RPMI7951 (cell line): ENCODE data around the gene THSD7B. TPM values are rescaled to one million over a fixed set of nuclear protein-coding genes. Genes with fewer than 3 reads are reported as not detected.

ENCODE experiments used
- DNase-seq: peaks from one replicate; pipeline ENCODE4 v3.0.0-alpha.2; 2012; ENCODE audit warnings: low read depth
- total RNA-seq: library from RNA; depleted of rRNA; stranded (reverse); fragments of >200 nt; shearing (Covaris generic); gene quantifications from 2 replicates; pipeline ENCODE4 v1.2.3, GENCODE V29; 2014

THSD7B gene
- total RNA-seq, 1 experiment from 2014 or later: 2.8 TPM

GRCh38 chr2:137192366-137193310 lies 427.3 kb downstream of the THSD7B start:
- peak; percentile 78 for DNase-seq

DNA sequence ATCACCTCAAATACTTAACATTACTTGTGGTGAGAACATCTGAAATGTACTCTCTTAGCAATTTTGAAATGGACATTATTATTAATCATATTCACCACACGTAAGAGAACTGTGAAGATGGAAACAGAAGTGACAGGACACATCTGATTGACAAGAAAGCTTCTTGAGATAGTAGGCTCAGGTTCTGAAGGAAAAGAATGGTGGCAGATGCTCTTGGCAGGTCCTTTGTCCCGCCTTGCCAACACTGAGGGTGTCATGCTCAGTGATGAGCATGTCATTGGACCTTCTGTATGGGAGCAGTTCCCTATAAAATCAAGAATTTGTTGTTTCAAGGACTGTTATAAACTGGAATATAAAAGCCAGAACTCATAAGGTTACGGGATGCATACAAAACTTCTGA lies 428.1 kb downstream of the THSD7B start:
- no peak for DNase-seq

DNA sequence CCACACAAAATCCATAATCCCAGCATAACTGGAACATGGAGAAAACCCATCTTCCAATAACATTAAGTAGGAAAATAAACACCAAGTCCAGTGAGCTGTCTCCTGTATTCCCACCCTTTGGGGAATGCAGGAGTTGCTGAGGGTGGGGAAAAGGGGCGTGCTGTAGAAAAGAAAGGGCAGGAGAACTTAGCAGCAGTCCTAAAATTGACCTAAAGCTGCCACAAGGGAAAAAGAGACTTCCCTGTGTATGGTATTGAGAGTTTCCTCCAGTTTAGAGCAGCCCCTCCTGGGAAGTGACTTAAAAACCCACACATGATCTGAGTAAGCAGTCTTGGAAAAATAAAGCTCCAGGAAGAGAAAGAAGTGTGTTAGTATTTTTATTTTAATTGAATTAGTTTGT lies 428.8 kb downstream of the THSD7B start:
- no peak for DNase-seq

DNA sequence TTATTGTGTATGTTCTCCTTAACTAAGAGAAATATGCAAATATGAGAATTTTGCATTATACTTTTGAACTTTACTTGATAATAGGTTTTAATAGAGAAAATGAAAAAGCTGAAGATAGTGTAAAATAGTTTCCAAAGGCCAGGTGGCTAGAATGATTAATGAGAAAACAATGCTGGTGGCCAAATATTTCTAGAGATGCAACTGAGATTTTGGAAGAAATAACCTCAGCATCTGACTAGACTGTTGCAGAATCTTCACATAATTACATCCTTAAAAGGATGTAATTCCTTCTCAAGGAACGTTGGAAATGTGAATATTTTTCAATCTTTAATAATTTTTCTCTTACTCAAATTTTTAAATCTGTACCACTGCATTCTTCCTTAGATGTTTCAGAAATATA lies 434.4 kb downstream of the THSD7B start:
- DNase-seq: no peak

- no peak for DNase-seq
Observed at GRCh38 chr2:137202318-137202717, 437.0 kb downstream of the THSD7B start.

DNA sequence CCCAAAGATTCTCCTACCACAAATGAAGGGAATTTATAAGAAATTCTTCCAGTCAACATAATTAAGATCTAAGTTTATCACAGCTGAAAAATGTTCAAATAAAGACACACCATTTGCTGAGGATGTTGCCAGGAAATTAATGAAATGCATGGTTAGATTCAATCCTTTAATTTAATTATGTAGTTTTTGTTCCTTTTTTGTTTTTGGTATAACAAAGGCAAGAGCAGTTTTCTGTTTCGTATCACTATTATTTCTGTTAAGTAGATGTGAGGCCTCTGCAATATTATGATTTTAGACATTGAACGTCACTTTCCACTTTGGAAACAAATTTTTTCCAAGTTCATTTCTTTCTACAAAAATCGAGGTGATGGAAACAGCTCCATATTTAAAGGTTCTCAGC lies 440.0 kb downstream of the THSD7B start:
- DNase-seq: no peak

DNA sequence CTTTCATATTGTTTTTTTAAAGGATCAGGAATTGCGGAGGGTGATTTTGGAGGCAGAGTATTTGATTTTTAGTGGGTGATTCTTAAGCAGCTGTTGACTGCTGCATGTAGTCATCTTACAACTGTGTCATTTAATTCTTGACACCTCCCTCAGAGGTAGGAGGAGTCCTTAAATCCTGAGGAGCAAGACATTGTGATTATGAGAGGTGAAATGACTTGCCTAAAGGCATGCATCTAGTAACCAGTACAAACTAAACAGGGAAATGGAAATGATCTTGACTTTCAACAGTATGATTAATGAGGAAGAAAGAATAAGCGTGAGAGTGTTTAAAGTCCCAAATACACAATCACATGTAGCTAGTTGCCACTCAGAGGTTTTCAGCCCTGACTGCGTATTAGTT lies 440.7 kb downstream of the THSD7B start:
- no peak for DNase-seq

- DNase-seq: no peak
Observed at GRCh38 chr2:137207030-137207429, 441.7 kb downstream of the THSD7B start.

GRCh38 chr2:137208431-137208891 lies 443.1 kb downstream of the THSD7B start:
- peak; percentile 85 for DNase-seq

- DNase-seq: no peak
Observed at GRCh38 chr2:137210039-137210438, 444.7 kb downstream of the THSD7B start.

DNA sequence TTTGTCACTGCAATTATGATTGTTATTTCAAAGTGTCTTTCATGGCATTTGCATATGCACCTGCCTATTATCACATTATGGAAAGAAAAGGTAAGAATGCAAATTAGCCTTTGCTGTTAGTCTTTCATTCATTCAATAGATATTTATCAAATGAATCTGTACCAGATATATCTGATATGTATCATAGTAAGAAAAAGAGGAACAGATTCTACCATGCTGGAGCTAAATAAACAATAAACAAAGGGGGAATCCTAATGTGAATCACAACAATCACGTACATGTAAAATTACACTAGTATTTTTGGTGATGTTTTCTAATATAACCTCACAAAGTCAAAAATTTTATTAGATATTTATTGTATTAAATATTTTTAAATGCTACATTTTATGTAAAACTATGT lies 446.4 kb downstream of the THSD7B start:
- no peak for DNase-seq

- DNase-seq: peak; percentile 42
Observed at GRCh38 chr2:137220438-137220993, 455.2 kb downstream of the THSD7B start.

GRCh38 chr2:137221797-137222492 lies 456.6 kb downstream of the THSD7B start:
- no peak for DNase-seq

GRCh38 chr2:137223722-137224121 lies 458.4 kb downstream of the THSD7B start:
- DNase-seq: peak; percentile 25

GRCh38 chr2:137228566-137228965 lies 463.2 kb downstream of the THSD7B start:
- DNase-seq: peak; percentile 66

DNA sequence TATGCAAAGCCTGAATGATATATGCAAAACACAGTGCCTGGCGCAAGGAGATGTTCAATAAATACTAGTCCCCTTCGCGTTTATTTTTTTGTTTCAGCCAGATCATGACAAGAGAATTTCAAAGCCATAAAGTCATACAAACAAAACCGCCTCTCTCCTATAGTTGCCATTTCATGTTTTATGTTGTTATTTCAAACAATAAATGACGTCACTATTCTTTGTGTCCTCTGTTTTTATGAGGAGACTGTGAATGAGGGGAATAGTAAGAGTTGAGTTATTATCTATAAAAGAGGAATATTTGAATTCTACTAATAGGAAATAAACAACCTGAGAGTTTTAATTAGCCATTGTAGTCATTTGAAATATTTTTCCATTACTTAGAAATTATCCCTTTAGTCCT lies 464.5 kb downstream of the THSD7B start:
- DNase-seq: no peak

GRCh38 chr2:137231628-137232027 lies 466.3 kb downstream of the THSD7B start:
- no peak for DNase-seq

DNA sequence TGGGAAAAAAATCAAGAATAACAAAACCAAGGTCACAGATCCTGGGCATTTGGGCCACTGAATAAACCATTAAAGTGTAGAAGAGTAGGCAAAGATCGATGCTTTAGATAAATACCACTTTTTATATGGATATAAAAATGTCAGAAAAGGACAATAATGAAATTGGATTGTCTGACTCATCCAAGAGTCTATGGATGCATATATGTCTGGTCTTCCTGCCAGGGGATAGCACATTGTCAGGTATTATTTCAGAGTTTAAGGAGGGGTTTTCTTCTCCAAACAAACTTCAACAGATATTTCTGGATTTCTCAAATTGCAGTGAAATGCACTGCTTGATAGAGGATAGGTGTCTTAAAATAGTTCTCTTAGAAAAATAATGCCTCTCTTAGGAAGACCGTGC lies 466.7 kb downstream of the THSD7B start:
- no peak for DNase-seq

GRCh38 chr2:137233091-137233490 lies 467.7 kb downstream of the THSD7B start:
- DNase-seq: no peak

GRCh38 chr2:137237055-137237454 lies 471.7 kb downstream of the THSD7B start:
- peak; percentile 59 for DNase-seq

GRCh38 chr2:137238065-137238464 lies 472.7 kb downstream of the THSD7B start:
- DNase-seq: no peak

- no peak for DNase-seq
Observed at GRCh38 chr2:137249463-137250130, 484.3 kb downstream of the THSD7B start.
